NB4 (cell line): ENCODE measurements around the gene C21orf58.

Source experiments
- CTCF ChIP-seq: IDR thresholded peaks from one replicate; pipeline ENCODE4 v1.5.1; 2012; ENCODE audit warnings: low read depth, low read length
- MAX ChIP-seq: IDR thresholded peaks from 2 replicates; pipeline ENCODE4 v1.6.1; 2011; ENCODE audit warnings: low read depth, low read length
- POLR2A ChIP-seq: IDR thresholded peaks from 2 replicates; pipeline ENCODE4 v1.6.1; 2011; ENCODE audit warnings: mild to moderate bottlenecking; ENCODE audit not compliant: insufficient read length; ENCODE audit errors: extremely low read depth

GRCh38 chr21:46286648-46287002 lies 37.0 kb downstream of the C21orf58 start:
- no peak for TF ChIP-seq POLR2A
- TF ChIP-seq CTCF, result no peak
- no peak for TF ChIP-seq MAX
